IMR-90 (cell line): Measurements from ENCODE around the gene SCAF4. TPM values are rescaled to one million over a fixed set of nuclear protein-coding genes. Genes with fewer than 3 reads are reported as not detected.

Experiments
- ATAC-seq: fragments of 200-7000 bp; cut with Tn5 transposase; 2 replicates; pipeline ENCODE4 v1.9.1; 2020; ENCODE audit warnings: low read depth, mild to moderate bottlenecking, moderate library complexity
- BruUV-seq: library from RNA; stranded (reverse); fragments of 400-500 nt; replicated peaks from 2 replicates; lab custom pipeline; 2021; lab: Mats Ljungman, UMichigan
- CTCF ChIA-PET: fragments of 300-600 bp; formaldehyde crosslinking; extraction: SDS; loops from one replicate; lab custom pipeline; 2021; ENCODE audit warnings: antibody characterized with exemption; lab: Yijun Ruan, JAX
- POLR2A ChIA-PET: fragments of 300-600 bp; sonication (Branson Sonifier 250); formaldehyde crosslinking; loops from one replicate; lab custom pipeline; 2022; ENCODE audit warnings: antibody characterized with exemption; ENCODE audit not compliant: unreplicated experiment; lab: Charles Lee
- DNase-seq: peaks from one replicate; pipeline ENCODE4 v3.0.0; 2013
- H2AFZ ChIP-seq: replicated peaks from 2 replicates; pipeline ENCODE3; 2013; ENCODE audit warnings: low read length, mild to moderate bottlenecking; ENCODE audit not compliant: poor library complexity
- H2AK5ac ChIP-seq: 2 replicates; pipeline ENCODE4 v1.6.1; 2013; ENCODE audit warnings: low read depth, low read length, inconsistent platforms
- H2AK9ac ChIP-seq: replicated peaks from 2 replicates; pipeline ENCODE3; 2013; ENCODE audit warnings: mild to moderate bottlenecking, low read depth, low read length, moderate library complexity; ENCODE audit not compliant: poor library complexity
- H2BK120ac ChIP-seq: 2 replicates; pipeline ENCODE4 v1.6.1; 2013; ENCODE audit warnings: low read depth, low read length, inconsistent platforms
- H2BK15ac ChIP-seq: 3 replicates; pipeline ENCODE4 v1.6.1; 2013; ENCODE audit warnings: low read depth, low read length, inconsistent platforms
- H2BK20ac ChIP-seq: 2 replicates; pipeline ENCODE4 v1.6.1; 2013; ENCODE audit warnings: low read depth, mild to moderate bottlenecking, inconsistent platforms, low read length, moderate library complexity
- H2BK5ac ChIP-seq: 2 replicates; pipeline ENCODE4 v1.6.1; 2013; ENCODE audit warnings: mild to moderate bottlenecking, low read depth, low read length, inconsistent platforms; ENCODE audit not compliant: poor library complexity, severe bottlenecking
- H3K14ac ChIP-seq: replicated peaks from 2 replicates; pipeline ENCODE4 v1.6.1; 2013; ENCODE audit warnings: low read depth, low read length, inconsistent platforms
- H3K18ac ChIP-seq: 2 replicates; pipeline ENCODE4 v1.6.1; 2013; ENCODE audit warnings: low read depth, low read length, control low read depth
- H3K23ac ChIP-seq: 2 replicates; pipeline ENCODE4 v1.6.1; 2013; ENCODE audit warnings: low read depth, low read length, inconsistent platforms
- H3K27ac ChIP-seq: 2 replicates; pipeline ENCODE4 v1.5.1; 2013; ENCODE audit warnings: mild to moderate bottlenecking, control low read depth, low read length; ENCODE audit not compliant: insufficient read depth
- H3K27me3 ChIP-seq: 2 replicates; pipeline ENCODE4 v1.6.1; 2013; ENCODE audit warnings: low read length; ENCODE audit not compliant: control insufficient read depth, insufficient read depth
- H3K36me3 ChIP-seq: 2 replicates; pipeline ENCODE4 v1.6.1; 2013; ENCODE audit warnings: low read length, mixed read lengths; ENCODE audit not compliant: control insufficient read depth, insufficient read depth
- H3K4ac ChIP-seq: 2 replicates; pipeline ENCODE4 v1.6.1; 2013; ENCODE audit warnings: low read depth, low read length, inconsistent platforms
- H3K4me1 ChIP-seq: 2 replicates; pipeline ENCODE4 v1.6.1; 2013; ENCODE audit warnings: low read length, mixed read lengths; ENCODE audit not compliant: control insufficient read depth, insufficient read depth
- H3K4me2 ChIP-seq: 2 replicates; pipeline ENCODE4 v1.6.1; 2013; ENCODE audit warnings: low read depth, mild to moderate bottlenecking, control low read depth, low read length, moderate library complexity
- H3K4me3 ChIP-seq: 2 replicates; pipeline ENCODE4 v1.5.1; 2013; ENCODE audit warnings: low read depth, mild to moderate bottlenecking, control low read depth, low read length, moderate library complexity; ENCODE audit not compliant: insufficient read depth
- H3K56ac ChIP-seq: 2 replicates; pipeline ENCODE4 v1.6.1; 2013; ENCODE audit warnings: low read length, inconsistent platforms; ENCODE audit not compliant: insufficient read depth; ENCODE audit errors: extremely low read depth
- H3K79me1 ChIP-seq, 2 experiments: 2 replicates each; pipeline ENCODE4 v1.6.1; 2013; ENCODE audit warnings: low read length in 2 of 2, inconsistent platforms in 1 of 2, low read depth in 1 of 2
- H3K9ac ChIP-seq: 2 replicates; pipeline ENCODE4 v1.6.1; 2013; ENCODE audit warnings: low read depth, low read length, control low read depth
- H3K9me1 ChIP-seq: 2 replicates; pipeline ENCODE4 v1.6.1; 2013; ENCODE audit warnings: low read length, inconsistent platforms; ENCODE audit not compliant: insufficient read depth
- H3K9me3 ChIP-seq: 2 replicates; pipeline ENCODE4 v1.6.1; 2013; ENCODE audit warnings: low read length; ENCODE audit not compliant: control insufficient read depth, insufficient read depth
- H4K20me1 ChIP-seq: 2 replicates; pipeline ENCODE4 v1.6.1; 2013; ENCODE audit warnings: low read length, inconsistent platforms; ENCODE audit not compliant: insufficient read depth
- H4K5ac ChIP-seq: 2 replicates; pipeline ENCODE4 v1.6.1; 2013; ENCODE audit warnings: mild to moderate bottlenecking, low read depth, low read length, control low read depth
- H4K8ac ChIP-seq, 2 experiments: 2 replicates each; pipeline ENCODE4 v1.6.1; 2013; ENCODE audit warnings: low read depth in 2 of 2, low read length in 2 of 2, control low read depth in 1 of 2, inconsistent platforms in 1 of 2
- H4K91ac ChIP-seq: 2 replicates; pipeline ENCODE4 v1.6.1; 2013; ENCODE audit warnings: low read depth, low read length, inconsistent platforms; ENCODE audit not compliant: insufficient read depth
- BHLHE40 ChIP-seq: fragments of 150-350 bp; IDR thresholded peaks from 2 replicates; pipeline ENCODE4 v1.6.1; 2016; ENCODE audit warnings: mild to moderate bottlenecking, low read depth, low read length
- CEBPB ChIP-seq: IDR thresholded peaks from 2 replicates; pipeline ENCODE4 v1.6.1; 2012; ENCODE audit warnings: low read depth, low read length, improper control_type of control experiment
- CTCF ChIP-seq: conservative IDR thresholded peaks from 2 replicates; pipeline ENCODE4 v1.5.1; 2012; ENCODE audit warnings: mild to moderate bottlenecking, low read depth, low read length, improper control_type of control experiment
- ELK1 ChIP-seq: fragments of 150-350 bp; IDR thresholded peaks from 2 replicates; pipeline ENCODE4 v1.6.1; 2016; ENCODE audit warnings: low read depth, mild to moderate bottlenecking, low read length, moderate library complexity, borderline replicate concordance
- FOS ChIP-seq: fragments of 150-350 bp; IDR thresholded peaks from 2 replicates; pipeline ENCODE4 v1.6.1; 2016; ENCODE audit warnings: low read depth, low read length
- MAFK ChIP-seq: IDR thresholded peaks from 2 replicates; pipeline ENCODE4 v1.6.1; 2012; ENCODE audit warnings: low read depth, low read length, improper control_type of control experiment
- MAZ ChIP-seq: IDR thresholded peaks from 2 replicates; pipeline ENCODE4 v1.6.1; 2012; ENCODE audit warnings: low read depth, mild to moderate bottlenecking, low read length, improper control_type of control experiment, moderate library complexity, borderline replicate concordance
- MXI1 ChIP-seq: IDR thresholded peaks from 2 replicates; pipeline ENCODE4 v1.6.1; 2012; ENCODE audit warnings: low read depth, mild to moderate bottlenecking, low read length, moderate library complexity, borderline replicate concordance
- POLR2A ChIP-seq: IDR thresholded peaks from 2 replicates; pipeline ENCODE4 v1.6.1; 2012; ENCODE audit warnings: mild to moderate bottlenecking, low read depth, low read length
- RAD21 ChIP-seq: IDR thresholded peaks from 2 replicates; pipeline ENCODE4 v1.6.1; 2012; ENCODE audit warnings: low read length, improper control_type of control experiment
- RCOR1 ChIP-seq: IDR thresholded peaks from 2 replicates; pipeline ENCODE4 v1.6.1; 2012; ENCODE audit warnings: mild to moderate bottlenecking, low read length, improper control_type of control experiment; ENCODE audit not compliant: insufficient replicate concordance
- RFX5 ChIP-seq: IDR thresholded peaks from 2 replicates; pipeline ENCODE4 v1.8.0; 2012; ENCODE audit warnings: low read depth, mild to moderate bottlenecking, low read length, moderate library complexity
- SMC3 ChIP-seq: fragments of 150-350 bp; IDR thresholded peaks from 2 replicates; pipeline ENCODE4 v1.6.1; 2016; ENCODE audit warnings: low read depth, mild to moderate bottlenecking, antibody characterized with exemption, low read length, moderate library complexity
- WGBS, 2 experiments: methylation state at CpG; one replicate each; pipeline versions ENCODE4 v1.1.5 to v1.1.7; 2013; ENCODE audit warnings: missing lambda C conversion rate in 2 of 2; ENCODE audit not compliant: insufficient read length in 1 of 2; ENCODE audit errors: extremely low coverage in 2 of 2; 5-methylcytosine and 5-hydroxymethylcytosine counted together
- dilution Hi-C: fragments of 300-500 bp; cut with HindIII; formaldehyde crosslinking; loops from one replicate; pipeline ENCODE4 v1.14.3; 2018; ENCODE audit warnings: low sequenced_read_pairs; ENCODE audit not compliant: unreplicated experiment
- in situ Hi-C: fragments of 300-500 bp; cut with MboI; formaldehyde crosslinking; loops from 3 replicates; pipeline ENCODE4 v1.14.3; 2019; ENCODE audit warnings: low sequenced_read_pairs, inconsistent platforms, mixed read lengths
- intact Hi-C: fragments of 100-400 bp; cut with micrococcal nuclease; formaldehyde crosslinking; loops from 2 replicates; pipeline ENCODE4 v1.10.0; 2022
- polyA plus RNA-seq, 3 experiments: library from polyadenylated mRNA; depleted of rRNA; stranded (reverse); fragments of >200 nt; gene quantifications; 2 replicates each; pipeline ENCODE4 v1.2.3, GENCODE V29; 2012; ENCODE audit warnings: low replicate concordance in 1 of 3
- total RNA-seq: library from RNA; depleted of rRNA; stranded (reverse); fragments of >200 nt; gene quantifications from 2 replicates; pipeline ENCODE4 v1.2.3, GENCODE V29; 2012

Gene SCAF4
- total and polyA plus RNA-seq, 2 of the 4 experiments (the other 2 are of a cell fraction), result 2.7 to 12.1 TPM

- Histone ChIP-seq H3K4me2 (peak overlapping the region; percentile 47; the same call in 1 of the 2 replicates), H3K14ac (no peak overlapping the region; the same call in 1 of the 2 replicates), H3K9me1 (no peaks in the 10 kb centered on the region; the same call in 1 of the 2 replicates), H3K27ac (no peak overlapping the region; the same call in 1 of the 2 replicates), H3K4me3 (no peak overlapping the region), H3K36me3 (no peaks in the 10 kb centered on the region), H3K9me3 (no peaks in the 10 kb centered on the region), H2BK120ac (0 out of 2 replicates have a peak overlapping the region, but pooled peaks have one; percentile 26), H3K56ac (no peak overlapping the region), H4K8ac (peak overlapping the region in 1 of 2 experiments; percentile 21; a peak in 2 of 4 replicates), H3K4me1 (peaks cover 12% of the 10 kb centered on the region), H2BK20ac (peak overlapping the region; percentile 41; the same call in 1 of the 2 replicates), H3K18ac (peak overlapping the region; percentile 65; the same call in 1 of the 2 replicates), H2BK15ac (no peak overlapping the region), H3K4ac (peak overlapping the region; percentile 38; the same call in 1 of the 2 replicates), H4K20me1 (peaks cover 62% of the 10 kb centered on the region), H4K5ac (peak overlapping the region; percentile 72; the same call in 1 of the 2 replicates), H4K91ac (no peak overlapping the region), H3K79me1 (peaks cover 6 to 35% of the 10 kb centered on the region in 2 experiments; a peak in 3 of 4 replicates), H3K27me3 (no peaks in the 10 kb centered on the region), H2AK5ac (no peak overlapping the region), H2BK5ac (peak overlapping the region; percentile 90), H2AK9ac (no peak overlapping the region), H2AFZ (no peak overlapping the region), H3K9ac (no peak overlapping the region), H3K23ac (peak overlapping the region; percentile 50; the same call in 1 of the 2 replicates)
- WGBS, 2 experiments, result no CpG with 5 or more reads among the region's 1 CpG
- TF ChIP-seq MAZ, result no peak
- no peak for TF ChIP-seq CEBPB
- TF ChIP-seq SMC3, result no peak
- TF ChIP-seq RFX5, result no peak
- no peak for TF ChIP-seq RAD21
- TF ChIP-seq MAFK, result no peak
- TF ChIP-seq BHLHE40, result no peak
- no peak for TF ChIP-seq ELK1
- no peak for TF ChIP-seq FOS
- no peak for TF ChIP-seq CTCF
- TF ChIP-seq RCOR1, result no peak
- TF ChIP-seq MXI1, result no peak
- TF ChIP-seq POLR2A, result no peak
- POLR2A ChIA-PET, result no interaction called here
- DNase-seq (no peak), ATAC-seq (no peak)
- CTCF ChIA-PET, result no interaction called here
- dilution Hi-C loops, result no loop called here
- no TSS peak for BruUV-seq
- in situ Hi-C loops, result no loop called here
- intact Hi-C loops, result no loop called here
Measured at GRCh38 chr21:31711326-31711725, 20.6 kb downstream of the SCAF4 start.
